Epidermal melanocyte (primary cell): ENCODE results near the gene CFAP206.
A peak's percentile ranks its signal among the peaks of the same experiment; 100 is the strongest.
"Not testable (repeated sequence)": the region's sequence is repeated elsewhere in the genome, so short reads cannot be mapped to it uniquely, and the experiment has no call there.

Experiments
- DNase-seq: peaks from one replicate; pipeline ENCODE4 v3.0.0; 2011; ENCODE audit warnings: low spot score; ENCODE audit not compliant: insufficient read length

CFAP206 gene

DNA sequence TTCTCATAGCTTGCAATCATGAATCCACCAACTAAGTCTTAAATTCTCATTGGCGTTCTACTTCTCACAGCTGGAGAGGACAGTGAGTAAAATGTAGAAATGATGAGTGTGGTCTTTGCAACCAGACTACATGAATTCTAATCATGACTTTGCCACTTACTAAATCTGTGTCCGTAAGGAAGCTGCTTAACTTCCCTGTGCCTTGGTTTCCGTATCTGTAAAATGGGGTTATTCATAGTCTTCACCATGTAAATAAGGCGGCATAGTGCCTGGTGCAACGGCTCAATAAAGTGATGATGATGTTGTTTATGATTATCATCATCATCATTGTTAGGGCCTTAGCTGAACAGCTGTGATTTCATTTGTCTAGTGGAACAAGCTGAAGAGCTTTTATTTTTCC lies 12.6 kb downstream of the CFAP206 start:
- no peak for DNase-seq

DNA sequence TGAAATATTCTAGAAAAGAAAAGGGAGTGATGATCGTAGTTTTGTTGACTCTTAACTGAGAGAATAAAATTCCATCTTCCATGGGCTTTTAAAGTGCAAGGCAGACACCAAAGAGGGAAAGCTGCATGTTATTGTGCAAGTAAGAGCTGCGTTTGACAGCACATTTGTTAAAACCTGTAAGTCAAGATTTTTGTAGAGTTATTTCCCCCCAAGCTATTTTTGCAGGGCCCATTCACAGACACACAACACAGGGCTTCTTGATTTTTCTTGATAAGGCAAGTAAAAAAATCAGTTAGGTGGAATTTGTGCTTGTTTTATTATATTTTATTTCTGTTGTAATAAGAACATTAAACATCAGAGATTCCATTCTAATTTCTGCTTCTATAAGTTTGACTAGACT lies 13.8 kb downstream of the CFAP206 start:
- DNase-seq = no peak

DNA sequence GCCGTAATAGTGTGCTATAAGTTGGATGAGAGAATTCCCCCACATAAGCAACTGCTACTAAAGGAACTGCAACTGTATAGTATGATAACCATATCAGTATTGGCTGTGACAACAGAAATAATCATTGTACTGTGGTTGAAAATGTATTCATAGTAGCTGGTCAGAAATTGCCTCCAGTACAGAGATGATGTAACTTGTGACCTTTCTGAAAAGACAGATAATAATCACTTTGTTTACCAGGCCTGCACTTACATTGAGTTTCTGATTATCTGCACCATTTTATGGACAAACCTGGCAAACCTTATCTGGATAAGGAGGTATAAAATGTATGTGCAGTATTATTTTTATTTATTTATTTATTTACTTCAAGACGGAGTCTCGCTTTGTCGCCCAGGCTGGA lies 19.0 kb downstream of the CFAP206 start:
- no peak for DNase-seq

DNA sequence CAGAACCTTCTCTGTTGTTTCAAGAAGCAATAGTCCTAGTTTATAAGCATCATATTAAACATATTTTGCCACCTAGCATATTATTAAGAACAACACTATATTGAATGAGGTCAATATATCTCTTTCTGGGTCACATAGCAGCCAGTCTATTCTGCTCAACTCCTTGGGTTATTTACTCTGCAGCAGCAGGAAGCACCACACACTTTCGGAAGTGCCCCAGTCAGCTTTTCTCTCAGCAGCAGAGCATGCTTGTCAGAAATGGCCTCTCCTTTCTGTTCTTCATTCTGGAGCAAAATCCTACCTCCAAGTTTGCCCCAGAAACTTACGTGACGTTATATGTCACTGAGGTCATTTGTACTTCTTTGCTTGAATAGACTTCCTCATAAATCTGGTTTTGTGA lies 22.7 kb downstream of the CFAP206 start:
- DNase-seq = no peak

DNA sequence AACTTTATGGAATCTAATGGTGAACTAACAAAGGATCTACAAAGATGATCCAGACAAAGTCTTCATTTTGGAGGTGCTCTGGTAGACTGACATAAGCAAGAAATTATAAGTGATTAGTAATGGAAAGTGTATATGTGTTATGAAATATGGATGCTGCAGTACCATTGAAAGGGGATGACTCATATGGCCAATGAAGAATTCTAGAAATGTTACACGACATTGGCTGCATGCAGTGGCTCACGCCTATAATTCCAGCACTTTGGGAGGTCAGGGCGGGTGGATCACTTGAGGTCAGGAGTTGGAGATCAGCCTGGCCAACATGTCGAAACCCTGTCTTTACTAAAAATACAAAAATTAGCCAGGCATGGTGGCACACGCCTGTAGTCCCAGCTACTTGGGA lies 23.5 kb downstream of the CFAP206 start:
- no peak for DNase-seq

DNA sequence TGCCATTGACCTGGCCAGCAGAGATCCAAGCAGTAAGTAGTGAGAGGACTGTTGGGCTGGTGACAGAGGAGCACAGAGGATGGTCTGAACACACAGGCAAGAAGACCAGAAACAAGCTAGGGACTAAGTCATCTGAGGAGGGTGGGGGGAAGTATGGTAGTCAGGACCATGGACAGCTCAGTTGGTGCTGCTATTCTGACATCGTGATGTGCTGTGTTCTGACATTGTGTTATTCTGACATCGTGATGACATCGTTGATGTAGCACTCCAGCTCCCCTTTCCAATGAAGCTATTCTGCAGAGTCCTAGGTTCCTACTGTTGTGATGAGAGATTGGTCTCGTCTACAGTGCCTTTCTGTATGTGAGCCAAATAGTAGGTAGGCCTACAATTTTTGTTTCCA lies 28.7 kb downstream of the CFAP206 start:
- DNase-seq = peak; percentile 54

DNA sequence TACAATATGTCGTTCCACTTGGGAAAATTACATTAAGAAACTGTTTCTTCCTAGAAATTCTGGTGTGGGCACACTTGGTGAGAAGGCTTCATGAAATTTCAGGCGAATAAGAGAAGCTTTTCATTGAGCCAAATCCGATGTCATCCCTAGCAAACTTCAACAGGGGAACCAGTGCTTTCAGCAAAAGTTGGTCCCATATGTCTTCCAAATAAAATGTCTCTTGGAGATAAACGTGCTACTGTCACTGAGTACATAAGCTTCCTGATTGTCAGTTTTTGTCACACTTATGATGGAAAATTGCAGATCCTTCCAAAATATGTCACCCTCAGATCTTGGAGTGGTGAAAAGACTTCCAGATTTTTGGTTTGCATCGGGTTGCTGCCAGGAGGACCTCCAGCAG lies 33.9 kb downstream of the CFAP206 start:
- no peak for DNase-seq

DNA sequence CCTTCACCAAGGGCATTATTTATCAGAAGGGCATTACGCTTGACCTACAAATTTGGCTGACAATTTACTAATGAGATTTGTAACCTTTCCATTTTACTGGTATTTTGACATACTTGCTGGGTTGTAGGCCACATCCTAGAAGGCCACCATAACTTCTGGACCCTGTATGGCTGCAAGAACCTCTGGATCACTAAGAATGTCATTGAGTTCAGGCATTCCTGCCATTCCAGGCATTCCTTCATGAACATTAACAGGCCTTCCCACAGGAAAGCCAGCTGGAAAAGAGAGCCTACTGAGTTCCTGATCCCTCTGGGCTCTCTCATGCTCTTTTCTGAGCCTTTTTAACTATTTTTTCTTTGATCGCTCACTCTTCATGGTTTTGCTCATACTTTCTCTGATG lies 36.6 kb downstream of the CFAP206 start:
- DNase-seq = no peak

DNA sequence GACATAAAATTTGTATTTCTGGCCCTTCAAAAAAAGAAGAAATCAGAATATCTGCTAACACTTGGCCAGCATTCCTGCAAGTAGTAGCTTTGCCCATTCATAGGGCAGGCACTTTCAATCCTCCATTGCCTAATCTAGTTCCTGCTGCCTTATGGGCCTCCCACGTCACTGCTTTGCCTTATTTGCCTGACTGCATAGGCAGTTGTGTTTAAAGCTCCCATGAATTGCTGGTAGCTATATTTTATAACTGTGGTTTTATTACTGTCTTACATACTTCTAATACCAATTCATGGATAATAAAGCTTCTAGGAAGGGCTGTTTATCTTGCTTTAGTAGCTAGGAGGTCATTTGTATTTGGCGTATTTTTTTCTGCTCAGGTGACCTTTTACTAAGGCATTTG lies 57.3 kb downstream of the CFAP206 start:
- DNase-seq = no peak

DNA sequence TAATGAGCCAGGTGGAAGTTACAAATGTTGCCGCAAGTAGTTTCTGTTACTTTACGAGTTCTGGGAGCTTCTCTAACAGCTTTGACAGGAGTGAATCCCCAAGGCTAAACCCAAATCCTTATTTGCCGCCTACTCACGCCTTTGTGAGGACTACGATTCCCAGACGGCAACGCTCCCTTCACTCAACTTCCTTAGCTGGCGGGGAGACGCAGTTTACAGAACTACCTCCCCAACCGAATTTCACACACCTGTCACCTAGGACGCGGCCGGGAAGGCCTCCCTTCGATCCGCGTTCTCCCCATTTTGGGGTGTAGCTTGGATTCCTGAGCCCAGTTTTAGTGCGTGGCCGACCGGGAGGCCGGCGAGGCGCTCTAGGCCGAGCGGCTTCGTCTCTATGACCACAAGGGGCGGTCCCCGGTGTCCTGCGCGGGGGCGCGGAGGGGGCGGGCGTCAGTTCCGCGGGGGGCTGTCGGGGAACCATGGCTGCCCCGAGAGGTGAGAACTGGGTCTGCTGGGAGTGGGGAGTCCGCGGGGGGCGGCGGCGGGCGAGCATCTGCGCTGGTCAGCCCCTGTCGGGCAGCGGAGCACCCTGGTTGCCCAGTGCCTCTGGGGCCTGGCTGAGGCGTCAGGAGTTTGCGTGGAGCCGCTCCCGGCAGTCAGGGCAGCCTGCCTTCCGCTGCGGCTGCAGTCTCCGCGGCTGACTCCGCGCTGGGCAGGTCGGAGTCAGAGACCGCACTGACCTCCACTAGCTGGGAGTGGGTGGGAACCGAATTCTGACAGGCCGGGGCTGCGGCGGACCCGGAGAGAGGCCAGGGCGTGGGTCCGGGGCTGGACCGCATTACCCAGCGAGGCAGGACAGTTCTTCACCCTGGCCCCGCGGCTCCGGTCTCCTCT lies 65.0 kb downstream of the CFAP206 start, which contains the start of gene SLC35A1:
Gene SLC35A1 (plus strand): TSS at position 450 of the 894 bp plus-strand sequence. CDS start 30 bp downstream, at position 480.
- DNase-seq = peak; percentile 66

DNA sequence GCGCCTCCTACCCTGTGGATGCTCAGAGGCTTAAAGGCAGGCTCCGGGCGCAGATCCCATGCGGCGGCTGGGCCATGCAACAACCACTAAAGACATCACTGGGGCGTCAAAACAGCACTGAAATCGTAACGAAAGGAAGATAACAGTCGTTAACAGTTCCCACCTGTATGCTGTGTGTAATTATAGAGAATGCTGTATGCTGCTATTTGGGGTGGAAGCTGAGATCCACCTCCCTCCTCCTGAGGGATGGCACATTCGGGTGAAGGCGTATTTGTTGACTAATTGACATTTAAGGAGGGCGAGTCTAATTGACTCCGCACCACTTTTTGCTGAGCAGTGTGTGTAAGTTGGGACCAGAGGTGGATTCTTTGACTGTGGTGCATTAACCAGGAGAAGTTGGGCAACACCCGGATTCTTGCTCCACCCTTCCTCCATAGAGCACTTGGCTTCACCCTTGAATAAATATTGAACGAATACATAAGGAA lies 65.7 kb downstream of the CFAP206 start:
- DNase-seq = no peak

DNA sequence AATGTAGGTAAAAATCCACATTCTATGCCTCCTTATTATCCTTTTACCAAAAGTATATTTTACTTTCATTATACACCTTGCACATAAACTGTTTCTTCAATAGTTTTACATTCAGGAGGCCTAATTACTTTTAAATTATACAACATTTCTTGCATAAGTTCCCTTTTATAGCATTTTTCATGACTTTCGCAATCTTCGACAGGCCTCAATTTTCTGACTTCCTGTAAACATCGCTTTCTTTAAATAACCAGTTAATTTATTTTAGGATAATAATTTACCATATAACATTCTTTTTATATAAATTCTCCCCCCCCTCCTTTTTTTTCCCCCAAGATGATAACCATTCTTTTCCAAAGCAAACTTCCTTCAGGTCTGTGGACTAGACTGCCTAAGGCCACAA lies 74.2 kb downstream of the CFAP206 start:
- DNase-seq = no peak

DNA sequence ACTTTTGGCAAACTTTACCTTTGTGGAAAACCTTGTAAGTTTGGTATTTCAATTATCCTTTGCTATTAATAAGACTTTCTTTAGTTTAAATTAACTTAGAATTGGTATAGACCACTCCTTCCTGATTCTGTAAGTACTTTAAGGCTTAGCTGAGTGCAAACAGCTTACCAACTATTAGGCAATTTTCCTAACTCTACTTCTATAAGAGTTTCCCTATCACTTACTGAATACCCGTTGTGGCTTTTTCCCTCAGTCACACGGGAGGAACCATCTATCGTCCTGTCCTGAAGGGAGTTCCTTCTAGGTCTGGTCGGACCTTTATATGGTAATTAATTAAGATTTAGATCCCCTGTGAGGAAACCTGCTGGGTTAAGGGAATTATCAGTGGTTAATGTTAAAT lies 74.6 kb downstream of the CFAP206 start:
- DNase-seq = no peak

DNA sequence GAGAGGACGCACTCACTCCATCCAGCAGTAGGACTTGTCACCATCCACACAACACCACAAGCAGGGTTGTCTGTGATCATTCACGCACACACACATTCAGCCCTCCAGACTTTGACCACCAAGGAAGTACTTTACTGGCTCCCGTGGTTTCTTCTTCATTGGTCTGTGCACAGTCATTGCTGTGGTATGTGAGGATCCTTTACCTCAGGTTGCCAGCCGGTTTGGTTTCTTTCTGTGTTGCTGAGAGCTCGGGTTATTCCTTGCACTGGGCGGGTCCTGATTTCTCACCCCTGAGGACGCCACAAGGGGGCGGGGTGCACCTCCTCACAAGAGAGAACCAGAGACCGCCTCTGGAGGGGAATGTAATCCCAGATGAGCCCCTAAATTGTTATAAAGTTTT lies 76.2 kb downstream of the CFAP206 start:
- no peak for DNase-seq

DNA sequence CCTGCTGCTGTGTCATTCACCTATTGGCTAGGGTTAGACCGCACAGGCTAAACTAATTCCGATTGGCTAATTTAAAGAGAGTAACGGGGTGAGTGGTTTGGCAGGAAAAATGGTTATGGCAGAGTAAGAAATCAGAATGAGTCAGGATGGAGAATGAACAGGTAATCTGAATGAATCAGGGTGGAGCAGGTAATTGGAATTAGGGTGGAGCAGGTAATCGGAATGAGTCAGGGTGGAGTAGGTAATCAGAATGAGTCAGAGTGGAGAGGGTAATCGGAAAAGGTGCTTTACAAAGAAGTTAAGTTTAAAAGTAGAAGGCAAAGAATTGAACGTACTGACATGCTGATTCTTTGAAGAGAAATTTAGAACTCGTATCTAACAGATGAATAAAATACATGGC lies 76.7 kb downstream of the CFAP206 start:
- DNase-seq = no peak

DNA sequence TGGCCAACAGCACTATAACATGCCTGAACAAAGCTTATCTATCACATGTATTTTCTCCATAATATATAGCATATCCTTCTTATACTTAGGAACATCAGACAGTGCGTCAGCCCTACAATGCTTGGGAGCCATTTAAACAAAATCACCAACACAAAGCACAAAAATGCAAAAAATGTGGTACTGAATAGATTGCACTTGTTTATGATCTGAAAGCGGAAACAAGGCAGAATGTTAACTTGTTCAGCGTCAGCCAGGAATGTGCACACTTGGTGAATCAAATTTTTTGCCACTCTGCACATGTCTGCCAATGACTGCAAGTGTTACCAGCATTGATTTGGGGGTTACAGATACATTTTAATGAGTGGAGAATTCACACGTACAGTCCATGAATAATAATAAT lies 79.8 kb downstream of the CFAP206 start:
- no peak for DNase-seq

DNA sequence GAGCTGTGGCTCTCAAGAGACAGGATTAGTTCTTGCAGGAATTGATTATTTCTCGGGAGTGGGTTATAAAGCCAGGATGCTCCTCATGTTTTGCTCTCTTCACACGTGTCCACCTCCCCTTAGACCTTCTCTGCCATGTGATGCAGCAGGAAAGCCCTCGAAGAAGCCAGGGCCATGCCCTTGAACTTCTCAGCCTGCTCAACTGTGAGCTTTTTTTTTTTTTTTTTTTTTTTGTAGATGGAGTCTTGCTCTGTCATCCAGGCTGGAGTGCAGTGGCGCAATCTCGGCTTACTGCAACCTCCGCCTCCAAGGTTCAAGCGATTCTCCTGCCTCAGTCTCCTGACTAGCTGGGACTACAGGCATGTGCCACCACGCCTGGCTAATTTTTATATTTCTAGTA lies 81.6 kb downstream of the CFAP206 start:
- not testable (repeated sequence) for DNase-seq

DNA sequence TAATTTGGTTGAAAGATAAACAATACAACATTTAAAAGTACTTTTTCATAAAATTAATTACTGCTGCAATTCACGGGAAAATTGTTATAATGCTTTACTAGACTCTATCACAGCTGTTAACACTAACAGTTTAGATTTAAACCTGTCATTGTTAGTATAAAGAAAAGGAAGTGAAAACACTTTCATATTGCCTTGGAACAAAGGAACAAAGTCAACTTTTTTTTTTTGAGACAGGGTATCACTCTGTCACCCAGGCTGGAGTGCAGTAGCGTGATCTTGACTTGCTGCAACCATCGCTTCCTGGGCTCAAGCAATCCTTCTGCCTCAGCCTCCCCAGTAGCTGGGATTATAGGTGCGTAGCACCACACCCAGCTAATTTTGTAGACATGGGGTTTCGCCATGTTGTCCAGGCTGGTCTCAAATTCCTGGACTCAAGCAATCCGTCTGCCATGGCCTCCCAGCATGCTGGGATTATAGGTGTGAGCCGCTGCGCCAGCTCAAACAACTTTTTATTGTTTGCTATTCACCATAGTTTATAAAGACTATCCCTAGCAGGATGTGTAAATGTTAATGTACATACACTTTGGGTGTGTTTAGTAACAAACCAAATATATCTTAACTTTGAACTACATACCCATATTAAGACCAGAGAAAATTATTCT lies 87.1 kb downstream of the CFAP206 start:
- no peak for DNase-seq

DNA sequence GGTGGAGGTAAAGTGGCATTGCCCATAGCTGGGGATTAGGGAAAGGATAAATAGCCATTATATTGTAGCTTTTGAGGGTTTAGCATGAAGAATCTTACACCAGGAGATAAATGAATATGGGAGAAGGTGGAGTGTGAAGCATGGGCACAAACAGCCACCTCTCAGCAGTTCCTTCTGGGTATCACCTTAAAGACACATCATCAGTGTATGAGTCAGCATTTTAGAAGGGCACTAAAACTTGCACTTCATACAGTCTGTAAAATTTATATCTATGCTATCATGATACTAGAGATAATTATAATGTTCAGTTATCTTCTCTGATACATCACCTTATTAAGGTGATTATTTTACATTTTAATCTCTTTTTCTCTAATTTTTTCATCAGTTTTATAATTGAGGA lies 90.3 kb downstream of the CFAP206 start:
- DNase-seq = no peak

DNA sequence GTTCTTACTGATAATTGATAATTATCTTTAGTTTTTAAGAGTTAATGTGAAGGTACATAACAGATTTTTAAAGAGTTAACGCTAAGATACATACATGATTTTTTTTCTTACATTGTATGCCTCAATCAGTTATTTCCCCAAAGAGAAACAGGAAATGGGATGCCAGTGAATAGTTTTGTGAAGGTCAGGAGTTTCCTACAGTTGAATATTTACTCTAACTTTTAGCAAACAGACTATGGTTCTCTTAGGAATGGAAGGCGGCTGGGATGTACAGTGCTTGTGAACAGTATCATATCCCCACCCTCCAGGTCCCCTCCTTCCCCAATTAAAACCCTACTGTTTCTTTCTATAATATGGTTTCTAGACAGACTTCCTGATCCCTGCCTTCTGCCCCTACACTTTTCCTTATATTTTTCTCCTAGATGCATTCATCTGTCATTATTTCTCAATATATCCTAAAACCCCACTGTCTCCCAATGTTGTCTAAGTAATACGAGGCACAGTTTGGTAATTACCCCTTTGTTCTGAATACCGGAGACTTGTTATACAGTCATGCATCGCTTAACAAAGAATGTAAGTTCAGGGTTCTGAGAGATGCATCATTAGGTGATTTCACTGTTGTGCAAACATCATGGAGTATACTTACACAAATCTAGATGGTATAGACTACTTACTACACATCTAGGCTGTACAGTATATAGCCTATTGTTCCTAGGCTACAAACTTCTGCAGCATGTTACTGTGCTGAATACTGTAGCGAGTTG lies 94.2 kb downstream of the CFAP206 start:
- DNase-seq = no peak

DNA sequence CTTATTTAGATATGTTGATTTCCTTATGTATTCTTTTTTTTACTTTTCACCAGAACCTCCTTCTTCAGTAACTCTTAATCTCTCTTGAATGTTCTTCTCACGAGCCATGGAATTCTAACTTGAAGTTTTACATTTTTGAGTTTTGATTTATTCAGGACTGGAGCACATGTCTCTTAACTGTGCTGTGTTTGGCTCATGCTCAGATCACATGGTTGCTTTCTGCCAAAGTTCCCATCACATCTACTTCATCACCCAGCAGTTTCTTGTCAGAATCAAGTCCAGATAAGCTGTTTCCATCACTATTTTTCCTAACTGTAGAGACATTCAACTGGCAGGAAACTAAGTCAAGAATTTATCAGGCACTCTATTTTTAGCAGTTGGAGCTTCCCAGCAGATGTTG lies 96.7 kb downstream of the CFAP206 start:
- DNase-seq = no peak
